HepG2 (cell line): Measurements from ENCODE around the gene SNX10. TPM values are rescaled to one million over a fixed set of nuclear protein-coding genes. Genes with fewer than 3 reads are reported as not detected.

ENCODE experiments used
- NR2F2 ChIP-seq: IDR thresholded peaks from 2 replicates; pipeline ENCODE4 v1.6.1; 2012; ENCODE audit warnings: low read depth, inconsistent platforms, borderline replicate concordance
- TEAD3 ChIP-seq: optimal IDR thresholded peaks from 2 replicates; pipeline ENCODE3; 2016; ENCODE audit warnings: borderline replicate concordance
- ZFP82 ChIP-seq: sonication (generic); formaldehyde crosslinking; IDR thresholded peaks from 2 replicates; pipeline ENCODE4 v1.5.1; 2020; ENCODE audit warnings: mild to moderate bottlenecking, missing genetic modification reagents, borderline replicate concordance
- ZNF253 ChIP-seq: sonication (generic); formaldehyde crosslinking; IDR thresholded peaks from 2 replicates; pipeline ENCODE4 v1.8.0; 2022; ENCODE audit warnings: mild to moderate bottlenecking, missing genetic modification reagents, borderline replicate concordance
- ZNF879 ChIP-seq: sonication (generic); formaldehyde crosslinking; IDR thresholded peaks from 2 replicates; pipeline ENCODE4 v1.8.1; 2023; ENCODE audit warnings: missing genetic modification reagents
- ZSCAN31 ChIP-seq: sonication (generic); formaldehyde crosslinking; IDR thresholded peaks from 2 replicates; pipeline ENCODE4 v1.5.0; 2020; ENCODE audit warnings: low read depth, mild to moderate bottlenecking, missing genetic modification reagents
- polyA plus RNA-seq, 8 experiments: library from polyadenylated mRNA; depleted of rRNA in 3 of 8; stranded (reverse) in 7 of 8; unstranded in 1 of 8; fragments of >200 nt; fragmentation: Illumina TruSeq in 4 of 8; extraction: Trizol in 4 of 8; gene quantifications; 2 replicates each; pipeline versions ENCODE4 v1.2.1 to v1.2.3, GENCODE V29; 2011 to 2016; ENCODE audit warnings: low read depth in 4 of 8, missing spikeins in 1 of 8, mixed read lengths in 1 of 8; ENCODE audit not compliant: insufficient read depth in 1 of 8
- total RNA-seq, 5 experiments: library from RNA; depleted of rRNA; stranded (reverse); fragments of >200 nt; fragmentation: Illumina TruSeq; extraction: Trizol; gene quantifications; 2 replicates each; pipeline ENCODE4 v1.2.3, GENCODE V29; 2016; ENCODE audit warnings: low read depth in 1 of 5
- TF ChIP-seq, protein P1 (sequence below), 2 experiments: fragments of 450-650 bp in 1 of 2; sonication (generic) in 1 of 2; formaldehyde crosslinking in 1 of 2; IDR thresholded peaks; 2 replicates each; pipeline versions ENCODE4 v1.6.1 to v1.8.0; 2016 to 2022; ENCODE audit warnings: antibody characterized with exemption in 1 of 2, mild to moderate bottlenecking in 1 of 2, missing genetic modification reagents in 1 of 2
- TF ChIP-seq, protein P2 (sequence below): sonication (generic); formaldehyde crosslinking; IDR thresholded peaks from 2 replicates; pipeline ENCODE4 v1.8.1; 2023; ENCODE audit warnings: missing genetic modification reagents, inconsistent platforms, borderline replicate concordance
- TF ChIP-seq, protein P3 (sequence below): sonication (generic); formaldehyde crosslinking; IDR thresholded peaks from 2 replicates; pipeline ENCODE4 v1.4.0; 2020; ENCODE audit warnings: missing genetic modification reagents
- TF ChIP-seq, protein P4 (sequence below): sonication (generic); formaldehyde crosslinking; IDR thresholded peaks from 2 replicates; pipeline ENCODE4 v1.4.0; 2020; ENCODE audit warnings: mild to moderate bottlenecking, missing genetic modification reagents

The SNX10 gene
- total and polyA plus RNA-seq, 2 of the 13 experiments (the other 11 are each of a cell fraction or from before 2014, with no cell fraction given): 26.0 to 27.6 TPM

DNA sequence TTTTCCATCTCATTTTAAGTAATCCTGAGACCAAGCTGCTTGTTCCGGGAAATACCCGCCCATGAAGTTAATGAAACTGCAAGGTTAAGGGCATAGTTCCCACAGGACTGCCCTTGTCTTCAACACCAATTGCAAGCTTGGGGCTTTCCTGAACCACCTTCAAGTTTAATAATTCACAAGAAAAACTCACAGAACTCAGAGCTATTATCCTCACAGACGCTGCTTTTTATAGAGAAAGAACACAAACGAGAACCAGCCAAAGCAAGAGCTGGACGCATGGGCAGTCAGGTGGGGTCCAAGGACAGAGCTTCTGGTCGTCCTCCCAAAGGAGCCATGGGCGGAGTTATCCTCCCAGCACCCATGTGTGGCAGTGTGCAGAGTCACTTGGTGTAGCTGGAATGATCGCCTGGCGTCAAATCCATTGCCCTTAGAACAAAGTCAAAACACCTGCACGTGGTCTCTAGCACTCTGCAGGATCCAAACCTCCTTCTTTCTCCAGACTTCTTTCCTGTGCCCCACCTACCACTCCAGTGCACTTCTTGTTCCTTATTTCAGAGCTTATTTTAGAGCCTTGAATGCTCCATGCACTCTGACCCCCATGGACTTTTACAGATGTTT, 56.7 kb downstream of the SNX10 start (continued):
- TF ChIP-seq, protein P1, sequence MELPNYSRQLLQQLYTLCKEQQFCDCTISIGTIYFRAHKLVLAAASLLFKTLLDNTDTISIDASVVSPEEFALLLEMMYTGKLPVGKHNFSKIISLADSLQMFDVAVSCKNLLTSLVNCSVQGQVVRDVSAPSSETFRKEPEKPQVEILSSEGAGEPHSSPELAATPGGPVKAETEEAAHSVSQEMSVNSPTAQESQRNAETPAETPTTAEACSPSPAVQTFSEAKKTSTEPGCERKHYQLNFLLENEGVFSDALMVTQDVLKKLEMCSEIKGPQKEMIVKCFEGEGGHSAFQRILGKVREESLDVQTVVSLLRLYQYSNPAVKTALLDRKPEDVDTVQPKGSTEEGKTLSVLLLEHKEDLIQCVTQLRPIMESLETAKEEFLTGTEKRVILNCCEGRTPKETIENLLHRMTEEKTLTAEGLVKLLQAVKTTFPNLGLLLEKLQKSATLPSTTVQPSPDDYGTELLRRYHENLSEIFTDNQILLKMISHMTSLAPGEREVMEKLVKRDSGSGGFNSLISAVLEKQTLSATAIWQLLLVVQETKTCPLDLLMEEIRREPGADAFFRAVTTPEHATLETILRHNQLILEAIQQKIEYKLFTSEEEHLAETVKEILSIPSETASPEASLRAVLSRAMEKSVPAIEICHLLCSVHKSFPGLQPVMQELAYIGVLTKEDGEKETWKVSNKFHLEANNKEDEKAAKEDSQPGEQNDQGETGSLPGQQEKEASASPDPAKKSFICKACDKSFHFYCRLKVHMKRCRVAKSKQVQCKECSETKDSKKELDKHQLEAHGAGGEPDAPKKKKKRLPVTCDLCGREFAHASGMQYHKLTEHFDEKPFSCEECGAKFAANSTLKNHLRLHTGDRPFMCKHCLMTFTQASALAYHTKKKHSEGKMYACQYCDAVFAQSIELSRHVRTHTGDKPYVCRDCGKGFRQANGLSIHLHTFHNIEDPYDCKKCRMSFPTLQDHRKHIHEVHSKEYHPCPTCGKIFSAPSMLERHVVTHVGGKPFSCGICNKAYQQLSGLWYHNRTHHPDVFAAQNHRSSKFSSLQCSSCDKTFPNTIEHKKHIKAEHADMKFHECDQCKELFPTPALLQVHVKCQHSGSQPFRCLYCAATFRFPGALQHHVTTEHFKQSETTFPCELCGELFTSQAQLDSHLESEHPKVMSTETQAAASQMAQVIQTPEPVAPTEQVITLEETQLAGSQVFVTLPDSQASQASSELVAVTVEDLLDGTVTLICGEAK (IDR thresholded peaks at IDR 0.05): no peak
- TF ChIP-seq, protein P1 (CRISPR knock-in tag; IDR thresholded peaks at IDR 0.05): peak; percentile 62; the same call in 1 of the 2 replicates
- TF ChIP-seq, protein P2, sequence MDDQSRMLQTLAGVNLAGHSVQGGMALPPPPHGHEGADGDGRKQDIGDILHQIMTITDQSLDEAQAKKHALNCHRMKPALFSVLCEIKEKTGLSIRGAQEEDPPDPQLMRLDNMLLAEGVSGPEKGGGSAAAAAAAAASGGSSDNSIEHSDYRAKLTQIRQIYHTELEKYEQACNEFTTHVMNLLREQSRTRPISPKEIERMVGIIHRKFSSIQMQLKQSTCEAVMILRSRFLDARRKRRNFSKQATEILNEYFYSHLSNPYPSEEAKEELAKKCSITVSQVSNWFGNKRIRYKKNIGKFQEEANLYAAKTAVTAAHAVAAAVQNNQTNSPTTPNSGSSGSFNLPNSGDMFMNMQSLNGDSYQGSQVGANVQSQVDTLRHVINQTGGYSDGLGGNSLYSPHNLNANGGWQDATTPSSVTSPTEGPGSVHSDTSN (CRISPR knock-in tag): 0 out of 2 replicates have a peak, but pooled peaks have one; percentile 9
- TF ChIP-seq ZNF879 (no peak), ZFP82 (CRISPR knock-in tag) (peak; percentile 70), TEAD3 (peak; percentile 55), ZNF253 (peak; percentile 53; the same call in 1 of the 2 replicates), ZSCAN31 (CRISPR knock-in tag) (peak; percentile 25; the same call in 1 of the 2 replicates), NR2F2 (0 out of 2 replicates have a peak, but pooled peaks have one; percentile 31)
- TF ChIP-seq, protein P3, sequence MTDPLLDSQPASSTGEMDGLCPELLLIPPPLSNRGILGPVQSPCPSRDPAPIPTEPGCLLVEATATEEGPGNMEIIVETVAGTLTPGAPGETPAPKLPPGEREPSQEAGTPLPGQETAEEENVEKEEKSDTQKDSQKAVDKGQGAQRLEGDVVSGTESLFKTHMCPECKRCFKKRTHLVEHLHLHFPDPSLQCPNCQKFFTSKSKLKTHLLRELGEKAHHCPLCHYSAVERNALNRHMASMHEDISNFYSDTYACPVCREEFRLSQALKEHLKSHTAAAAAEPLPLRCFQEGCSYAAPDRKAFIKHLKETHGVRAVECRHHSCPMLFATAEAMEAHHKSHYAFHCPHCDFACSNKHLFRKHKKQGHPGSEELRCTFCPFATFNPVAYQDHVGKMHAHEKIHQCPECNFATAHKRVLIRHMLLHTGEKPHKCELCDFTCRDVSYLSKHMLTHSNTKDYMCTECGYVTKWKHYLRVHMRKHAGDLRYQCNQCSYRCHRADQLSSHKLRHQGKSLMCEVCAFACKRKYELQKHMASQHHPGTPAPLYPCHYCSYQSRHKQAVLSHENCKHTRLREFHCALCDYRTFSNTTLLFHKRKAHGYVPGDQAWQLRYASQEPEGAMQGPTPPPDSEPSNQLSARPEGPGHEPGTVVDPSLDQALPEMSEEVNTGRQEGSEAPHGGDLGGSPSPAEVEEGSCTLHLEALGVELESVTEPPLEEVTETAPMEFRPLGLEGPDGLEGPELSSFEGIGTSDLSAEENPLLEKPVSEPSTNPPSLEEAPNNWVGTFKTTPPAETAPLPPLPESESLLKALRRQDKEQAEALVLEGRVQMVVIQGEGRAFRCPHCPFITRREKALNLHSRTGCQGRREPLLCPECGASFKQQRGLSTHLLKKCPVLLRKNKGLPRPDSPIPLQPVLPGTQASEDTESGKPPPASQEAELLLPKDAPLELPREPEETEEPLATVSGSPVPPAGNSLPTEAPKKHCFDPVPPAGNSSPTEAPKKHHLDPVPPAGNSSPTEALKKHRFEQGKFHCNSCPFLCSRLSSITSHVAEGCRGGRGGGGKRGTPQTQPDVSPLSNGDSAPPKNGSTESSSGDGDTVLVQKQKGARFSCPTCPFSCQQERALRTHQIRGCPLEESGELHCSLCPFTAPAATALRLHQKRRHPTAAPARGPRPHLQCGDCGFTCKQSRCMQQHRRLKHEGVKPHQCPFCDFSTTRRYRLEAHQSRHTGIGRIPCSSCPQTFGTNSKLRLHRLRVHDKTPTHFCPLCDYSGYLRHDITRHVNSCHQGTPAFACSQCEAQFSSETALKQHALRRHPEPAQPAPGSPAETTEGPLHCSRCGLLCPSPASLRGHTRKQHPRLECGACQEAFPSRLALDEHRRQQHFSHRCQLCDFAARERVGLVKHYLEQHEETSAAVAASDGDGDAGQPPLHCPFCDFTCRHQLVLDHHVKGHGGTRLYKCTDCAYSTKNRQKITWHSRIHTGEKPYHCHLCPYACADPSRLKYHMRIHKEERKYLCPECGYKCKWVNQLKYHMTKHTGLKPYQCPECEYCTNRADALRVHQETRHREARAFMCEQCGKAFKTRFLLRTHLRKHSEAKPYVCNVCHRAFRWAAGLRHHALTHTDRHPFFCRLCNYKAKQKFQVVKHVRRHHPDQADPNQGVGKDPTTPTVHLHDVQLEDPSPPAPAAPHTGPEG: no peak
- TF ChIP-seq, protein P4, sequence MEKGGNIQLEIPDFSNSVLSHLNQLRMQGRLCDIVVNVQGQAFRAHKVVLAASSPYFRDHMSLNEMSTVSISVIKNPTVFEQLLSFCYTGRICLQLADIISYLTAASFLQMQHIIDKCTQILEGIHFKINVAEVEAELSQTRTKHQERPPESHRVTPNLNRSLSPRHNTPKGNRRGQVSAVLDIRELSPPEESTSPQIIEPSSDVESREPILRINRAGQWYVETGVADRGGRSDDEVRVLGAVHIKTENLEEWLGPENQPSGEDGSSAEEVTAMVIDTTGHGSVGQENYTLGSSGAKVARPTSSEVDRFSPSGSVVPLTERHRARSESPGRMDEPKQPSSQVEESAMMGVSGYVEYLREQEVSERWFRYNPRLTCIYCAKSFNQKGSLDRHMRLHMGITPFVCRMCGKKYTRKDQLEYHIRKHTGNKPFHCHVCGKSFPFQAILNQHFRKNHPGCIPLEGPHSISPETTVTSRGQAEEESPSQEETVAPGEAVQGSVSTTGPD (CRISPR knock-in tag): no peak
